IPS DF 4.7 (cell line): ENCODE results near the gene GOLGA8O.
"Not testable (repeated sequence)": the region's sequence is repeated elsewhere in the genome, so short reads cannot be mapped to it uniquely, and the experiment has no call there.

Experiments used
- DNase-seq: peaks from one replicate; pipeline ENCODE4 v3.0.0-alpha.2; 2013; ENCODE audit warnings: low spot score; ENCODE audit errors: extremely low read depth

GOLGA8O gene

GRCh38 chr15:32455534-32455933 lies at the start of gene GOLGA8O:
GOLGA8O (minus strand) TSS chr15:32455634; CDS start chr15:32455536, 98 bp downstream.
- not testable (repeated sequence) for DNase-seq

- DNase-seq: not testable (repeated sequence)
These were observed 48.8 kb upstream of the GOLGA8O start for GRCh38 chr15:32504152-32504811.

GRCh38 chr15:32502946-32503345 lies 47.5 kb upstream of the GOLGA8O start:
- not testable (repeated sequence) for DNase-seq

- DNase-seq: not testable (repeated sequence)
These were observed 37.3 kb upstream of the GOLGA8O start for GRCh38 chr15:32492768-32493167.

GRCh38 chr15:32486474-32486873 lies 31.0 kb upstream of the GOLGA8O start:
- not testable (repeated sequence) for DNase-seq

- DNase-seq: not testable (repeated sequence)
These were observed 27.9 kb upstream of the GOLGA8O start for GRCh38 chr15:32483377-32483776.

- not testable (repeated sequence) for DNase-seq
These were observed 26.2 kb upstream of the GOLGA8O start for GRCh38 chr15:32481683-32482082.

- not testable (repeated sequence) for DNase-seq
These were observed 12.6 kb upstream of the GOLGA8O start for GRCh38 chr15:32468076-32468475.

- not testable (repeated sequence) for DNase-seq
These were observed 14.9 kb downstream of the GOLGA8O start for GRCh38 chr15:32440445-32440977.

GRCh38 chr15:32434102-32434963 lies 21.1 kb downstream of the GOLGA8O start:
- not testable (repeated sequence) for DNase-seq

GRCh38 chr15:32427635-32428034 lies 27.8 kb downstream of the GOLGA8O start:
- not testable (repeated sequence) for DNase-seq

- DNase-seq: not testable (repeated sequence)
These were observed 28.9 kb downstream of the GOLGA8O start for GRCh38 chr15:32426511-32426910.

- not testable (repeated sequence) for DNase-seq
These were observed 47.5 kb downstream of the GOLGA8O start for GRCh38 chr15:32407903-32408302.

- DNase-seq: not testable (repeated sequence)
These were observed 52.2 kb downstream of the GOLGA8O start, which contains the start of gene GOLGA8K for GRCh38 chr15:32403192-32403591. GOLGA8K (minus strand) TSS chr15:32403292; CDS start chr15:32403194, 98 bp downstream.

- not testable (repeated sequence) for DNase-seq
These were observed 58.9 kb downstream of the GOLGA8O start for GRCh38 chr15:32396522-32396921.
